Smooth muscle cell of the brain vasculature (primary cell): ENCODE results near the gene ICAM4.
"Not testable (repeated sequence)": the region's sequence is repeated elsewhere in the genome, so short reads cannot be mapped to it uniquely, and the experiment has no call there.

Experiments used
- DNase-seq: peaks from one replicate; pipeline ENCODE4 v3.0.0-alpha.2; 2012; ENCODE audit warnings: low read depth, low spot score

ICAM4 gene, protein sequence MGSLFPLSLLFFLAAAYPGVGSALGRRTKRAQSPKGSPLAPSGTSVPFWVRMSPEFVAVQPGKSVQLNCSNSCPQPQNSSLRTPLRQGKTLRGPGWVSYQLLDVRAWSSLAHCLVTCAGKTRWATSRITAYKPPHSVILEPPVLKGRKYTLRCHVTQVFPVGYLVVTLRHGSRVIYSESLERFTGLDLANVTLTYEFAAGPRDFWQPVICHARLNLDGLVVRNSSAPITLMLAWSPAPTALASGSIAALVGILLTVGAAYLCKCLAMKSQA

DNA sequence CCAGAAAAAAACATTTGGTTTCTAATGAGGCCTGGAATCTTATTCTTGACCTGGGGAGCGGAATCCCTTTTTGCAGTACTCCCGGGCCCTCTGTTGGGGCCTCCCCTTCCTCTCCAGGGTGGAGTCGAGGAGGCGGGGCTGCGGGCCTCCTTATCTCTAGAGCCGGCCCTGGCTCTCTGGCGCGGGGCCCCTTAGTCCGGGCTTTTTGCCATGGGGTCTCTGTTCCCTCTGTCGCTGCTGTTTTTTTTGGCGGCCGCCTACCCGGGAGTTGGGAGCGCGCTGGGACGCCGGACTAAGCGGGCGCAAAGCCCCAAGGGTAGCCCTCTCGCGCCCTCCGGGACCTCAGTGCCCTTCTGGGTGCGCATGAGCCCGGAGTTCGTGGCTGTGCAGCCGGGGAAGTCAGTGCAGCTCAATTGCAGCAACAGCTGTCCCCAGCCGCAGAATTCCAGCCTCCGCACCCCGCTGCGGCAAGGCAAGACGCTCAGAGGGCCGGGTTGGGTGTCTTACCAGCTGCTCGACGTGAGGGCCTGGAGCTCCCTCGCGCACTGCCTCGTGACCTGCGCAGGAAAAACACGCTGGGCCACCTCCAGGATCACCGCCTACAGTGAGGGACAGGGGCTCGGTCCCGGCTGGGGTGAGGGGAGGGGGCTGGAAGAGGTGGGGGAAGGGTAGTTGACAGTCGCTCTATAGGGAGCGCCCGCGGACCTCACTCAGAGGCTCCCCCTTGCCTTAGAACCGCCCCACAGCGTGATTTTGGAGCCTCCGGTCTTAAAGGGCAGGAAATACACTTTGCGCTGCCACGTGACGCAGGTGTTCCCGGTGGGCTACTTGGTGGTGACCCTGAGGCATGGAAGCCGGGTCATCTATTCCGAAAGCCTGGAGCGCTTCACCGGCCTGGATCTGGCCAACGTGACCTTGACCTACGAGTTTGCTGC lies at the start of gene ICAM4:
Gene ICAM4, plus strand, starts transcription at position 153 of the 935 bp plus-strand sequence. Its CDS starts 58 bp downstream, at position 211.
- DNase-seq: no peak

GRCh38 chr19:10237702-10238101 lies 49.1 kb upstream of the ICAM4 start:
- DNase-seq: no peak

DNA sequence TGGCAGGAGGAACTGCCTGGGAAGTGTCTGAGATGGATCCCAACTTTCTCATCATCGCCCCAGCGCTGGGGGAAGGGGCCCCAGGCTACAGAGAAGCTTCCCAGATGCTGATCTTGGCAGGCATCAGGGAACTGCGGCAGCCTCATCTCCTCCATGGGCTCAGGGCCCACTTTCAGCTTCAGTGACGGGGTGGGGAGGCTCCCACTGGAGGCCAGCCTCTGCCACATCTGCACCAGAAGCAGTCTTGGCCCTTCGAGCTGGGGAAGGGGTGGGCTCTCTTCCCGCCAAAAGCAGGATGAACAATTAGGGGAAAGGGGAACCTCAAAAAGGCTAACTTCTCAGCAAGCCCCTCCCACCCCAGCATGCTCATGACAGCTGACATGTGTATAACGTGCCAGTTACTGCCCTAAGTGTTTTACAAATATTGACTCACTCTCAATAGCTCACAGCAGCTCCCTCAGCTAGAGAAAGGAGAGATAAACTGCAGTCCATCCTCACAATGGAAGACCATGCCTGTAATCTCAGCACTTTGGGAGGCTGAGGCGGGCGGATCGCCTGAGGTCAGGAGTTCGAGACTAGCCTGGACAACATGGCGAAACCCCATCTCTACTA lies 48.5 kb upstream of the ICAM4 start:
- no peak for DNase-seq

DNA sequence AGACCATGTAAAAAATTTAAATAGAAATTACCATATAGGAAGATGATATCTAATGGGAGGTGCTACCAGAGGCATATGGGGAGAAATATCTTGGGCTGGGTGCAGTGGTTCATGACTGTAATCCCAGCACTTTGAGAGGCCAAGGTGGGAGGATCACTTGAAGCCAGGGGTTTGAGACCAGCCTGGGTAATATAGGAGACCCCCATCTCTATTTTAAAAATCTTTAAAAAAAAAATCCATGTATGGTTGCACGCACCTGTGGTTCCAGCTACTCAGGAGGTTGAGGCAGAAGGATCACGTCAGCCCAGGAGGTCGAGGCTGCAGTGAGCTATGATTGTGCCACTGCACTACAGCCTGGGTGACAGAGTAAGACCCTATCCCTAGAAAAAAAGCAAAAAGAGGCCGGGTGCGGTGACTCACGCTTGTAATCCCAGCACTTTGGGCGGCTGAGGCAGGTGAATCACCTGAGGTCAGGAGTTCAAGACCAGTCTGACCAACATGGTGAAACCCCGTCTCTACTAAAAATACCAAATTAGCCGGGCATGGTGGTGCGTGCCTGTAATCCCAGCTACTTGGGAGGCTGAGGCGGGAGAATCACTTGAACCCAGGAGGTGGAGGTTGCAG lies 44.8 kb upstream of the ICAM4 start:
- DNase-seq: not testable (repeated sequence)

DNA sequence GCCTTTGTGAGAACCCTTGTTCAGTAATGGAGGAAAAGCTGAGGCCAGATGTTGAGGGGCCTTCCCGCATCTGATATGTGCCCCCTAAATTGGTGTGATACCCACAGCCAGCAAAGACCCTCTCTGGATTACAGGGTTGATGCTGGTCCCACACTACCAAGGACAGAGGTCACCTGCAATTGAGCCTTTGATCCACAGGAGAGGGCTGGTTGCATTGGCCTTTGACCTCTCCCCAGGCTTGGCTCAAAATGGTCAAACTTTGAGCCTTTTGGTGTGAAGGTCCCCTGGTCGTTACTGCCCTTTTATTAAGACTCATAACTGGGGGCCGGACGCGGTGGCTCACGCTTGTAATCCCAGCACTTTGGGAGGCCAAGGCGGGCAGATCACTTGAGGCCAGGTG lies 43.1 kb upstream of the ICAM4 start:
- DNase-seq: no peak

DNA sequence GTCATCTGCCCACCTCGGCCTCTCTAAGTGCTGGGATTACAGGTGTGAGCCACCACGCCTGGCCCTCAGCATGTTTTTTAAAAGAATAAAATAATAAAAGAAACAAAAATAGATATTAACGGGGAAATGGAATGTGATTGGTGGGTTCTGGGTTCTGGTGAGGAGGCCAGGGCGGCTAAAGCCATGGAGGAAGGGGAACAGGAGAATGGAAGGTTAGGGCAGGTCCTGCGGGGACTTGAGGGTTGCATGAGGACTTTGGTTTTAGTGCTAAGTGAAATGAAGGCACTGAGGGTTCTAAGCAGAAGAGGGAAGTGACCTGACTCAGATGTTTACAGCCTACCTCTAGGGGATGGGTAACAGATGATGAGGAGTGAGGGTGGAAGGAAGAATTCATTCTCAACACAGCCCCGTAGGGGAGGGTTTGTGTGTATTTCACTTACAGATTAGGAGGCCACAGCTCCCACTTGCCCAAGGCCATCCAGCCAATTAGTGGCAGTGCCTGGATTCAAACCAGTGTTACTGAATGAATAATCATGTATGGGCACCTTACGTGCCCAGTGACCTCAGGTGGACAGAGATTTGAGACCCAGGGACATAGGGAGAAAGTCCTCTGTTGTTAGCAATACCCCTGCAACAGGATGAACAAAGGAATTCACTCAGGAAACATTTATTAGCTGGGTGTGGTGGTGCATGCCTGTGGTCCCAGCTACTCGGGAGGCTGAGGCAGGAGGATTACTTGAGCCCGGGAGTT lies 41.4 kb upstream of the ICAM4 start:
- no peak for DNase-seq

DNA sequence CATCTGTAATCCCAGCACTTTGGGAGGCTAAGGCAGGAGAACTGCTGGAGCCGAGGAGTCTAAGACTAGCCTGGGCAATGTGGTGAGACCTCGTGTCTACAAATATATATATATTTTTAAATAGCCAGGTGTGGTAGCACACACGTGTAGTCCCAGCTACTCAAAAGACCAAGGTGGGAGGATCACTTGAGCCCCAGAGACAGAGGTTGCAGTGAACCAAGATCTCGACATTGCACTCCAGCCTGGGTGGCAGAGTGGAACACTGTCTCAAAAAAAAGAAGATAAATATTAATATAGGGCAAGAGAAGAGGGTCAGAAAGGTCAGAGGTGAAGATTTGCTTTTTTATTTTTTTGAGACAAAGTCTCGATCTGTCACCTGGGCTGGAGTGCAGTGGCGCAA lies 40.2 kb upstream of the ICAM4 start:
- DNase-seq: no peak

DNA sequence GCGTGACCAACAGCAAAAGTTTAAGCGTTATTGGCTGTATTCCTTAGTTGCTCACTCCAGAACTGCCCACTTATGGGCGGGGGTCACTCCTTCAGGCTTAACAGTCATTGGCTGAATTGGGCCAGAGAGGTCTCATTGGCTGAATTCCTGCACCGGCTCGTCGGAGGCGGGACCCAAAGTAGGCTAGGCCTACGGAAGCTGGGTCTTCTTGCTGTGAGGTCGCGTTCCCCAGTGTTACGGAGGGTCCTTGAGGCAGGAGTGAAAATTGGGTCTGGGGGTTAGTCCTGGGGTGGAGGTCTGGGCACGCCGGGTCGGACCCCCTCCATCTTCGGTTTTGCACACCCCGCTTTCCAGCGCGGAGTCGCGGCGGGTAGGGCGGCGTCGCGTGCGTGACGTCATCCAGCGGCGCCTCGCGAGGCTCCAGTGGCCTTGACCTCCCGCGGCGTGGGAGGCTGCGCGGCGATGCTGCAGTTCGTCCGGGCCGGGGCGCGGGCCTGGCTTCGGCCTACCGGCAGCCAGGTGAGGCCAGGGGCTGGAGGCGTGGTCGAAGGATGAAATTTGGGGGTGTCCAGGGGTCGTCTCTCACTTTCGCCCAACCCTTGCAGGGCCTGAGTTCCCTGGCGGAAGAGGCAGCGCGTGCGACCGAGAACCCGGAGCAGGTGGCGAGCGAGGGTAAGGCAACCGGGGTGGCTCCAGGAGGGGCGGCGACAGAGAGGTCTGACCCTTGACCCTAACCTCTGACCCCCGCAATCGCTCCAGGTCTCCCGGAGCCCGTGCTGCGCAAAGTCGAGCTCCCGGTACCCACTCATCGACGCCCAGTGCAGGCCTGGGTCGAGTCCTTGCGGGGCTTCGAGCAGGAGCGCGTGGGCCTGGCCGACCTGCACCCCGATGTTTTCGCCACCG lies 34.7 kb upstream of the ICAM4 start, which contains the start of gene MRPL4:
Gene MRPL4, plus strand, starts transcription at position 423 of the 903 bp plus-strand sequence. Its CDS starts 40 bp downstream, at position 463.
- DNase-seq: peak; percentile 95

DNA sequence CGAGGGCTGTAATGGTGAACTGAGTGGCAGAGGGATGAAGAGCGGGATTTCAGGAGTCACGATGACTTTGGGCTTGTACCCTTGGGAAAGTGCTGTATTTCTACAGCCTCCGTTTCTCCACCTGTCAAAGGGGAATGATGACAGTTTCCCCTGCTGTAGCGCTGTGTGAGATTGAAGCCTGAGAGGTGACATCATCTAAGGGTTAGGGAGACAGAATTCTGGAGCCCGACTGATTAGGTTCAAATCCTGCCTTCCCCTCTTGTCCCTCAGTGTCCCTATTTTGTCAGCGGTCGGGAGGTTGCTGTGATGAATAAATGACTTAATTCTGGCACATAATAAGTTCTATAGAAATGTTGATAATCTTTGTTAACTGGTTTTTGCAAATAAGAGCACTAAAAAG lies 34.0 kb upstream of the ICAM4 start:
- DNase-seq: no peak

DNA sequence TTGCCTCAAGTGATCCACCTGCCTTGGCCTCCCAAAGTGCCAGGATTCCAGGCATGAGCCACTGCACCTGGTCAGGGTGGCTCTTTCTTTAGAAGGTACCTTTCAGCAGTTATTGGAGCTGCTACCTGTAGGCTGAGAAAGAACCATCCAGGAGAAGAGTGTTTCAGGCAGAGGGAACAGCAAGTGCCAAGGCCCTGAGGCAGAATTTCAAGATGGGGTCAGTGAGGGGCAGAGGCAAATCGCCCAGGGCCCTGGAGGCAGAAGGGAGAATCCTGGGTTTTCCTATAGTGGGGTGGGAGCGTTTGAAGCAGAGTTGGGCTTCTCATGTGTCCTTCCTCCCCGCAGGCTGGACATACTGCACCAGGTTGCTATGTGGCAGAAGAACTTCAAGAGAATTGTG lies 32.5 kb upstream of the ICAM4 start:
- no peak for DNase-seq

DNA sequence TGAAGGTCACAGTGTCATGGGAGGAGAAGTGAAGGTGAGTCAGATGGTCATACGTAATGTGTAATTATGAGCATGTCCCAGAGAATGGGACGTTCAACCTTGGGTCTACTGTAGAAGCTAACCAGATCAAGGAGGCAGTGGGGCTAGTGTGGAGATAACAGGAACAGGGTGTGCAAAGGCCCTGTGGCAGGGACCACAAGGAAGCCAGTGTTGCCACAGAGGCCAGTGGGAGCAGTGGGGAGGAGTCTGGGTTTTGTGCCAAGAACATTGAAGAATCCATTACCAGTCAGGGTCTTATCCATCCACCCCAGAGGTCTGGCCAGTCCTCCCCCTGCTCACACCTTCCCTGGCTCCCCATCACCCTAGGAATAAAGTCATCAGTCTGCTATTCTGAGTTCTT lies 31.4 kb upstream of the ICAM4 start:
- no peak for DNase-seq

DNA sequence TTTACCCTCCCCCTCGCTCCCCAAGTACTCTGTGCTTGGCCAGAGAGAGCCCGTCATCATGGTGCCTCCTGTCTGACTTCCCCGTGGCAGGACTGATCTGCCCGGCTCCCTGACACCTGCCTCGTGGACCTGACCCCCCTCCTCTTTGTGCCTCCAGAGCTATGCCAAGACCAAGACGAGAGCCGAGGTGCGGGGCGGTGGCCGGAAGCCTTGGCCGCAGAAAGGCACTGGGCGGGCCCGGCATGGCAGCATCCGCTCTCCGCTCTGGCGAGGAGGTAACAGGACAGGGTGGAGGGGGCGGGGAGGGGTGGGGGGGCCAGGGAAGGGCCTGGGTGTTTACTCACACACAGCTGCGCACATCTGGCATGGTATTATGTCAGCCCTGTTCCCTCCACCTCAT lies 30.2 kb upstream of the ICAM4 start:
- DNase-seq: no peak

DNA sequence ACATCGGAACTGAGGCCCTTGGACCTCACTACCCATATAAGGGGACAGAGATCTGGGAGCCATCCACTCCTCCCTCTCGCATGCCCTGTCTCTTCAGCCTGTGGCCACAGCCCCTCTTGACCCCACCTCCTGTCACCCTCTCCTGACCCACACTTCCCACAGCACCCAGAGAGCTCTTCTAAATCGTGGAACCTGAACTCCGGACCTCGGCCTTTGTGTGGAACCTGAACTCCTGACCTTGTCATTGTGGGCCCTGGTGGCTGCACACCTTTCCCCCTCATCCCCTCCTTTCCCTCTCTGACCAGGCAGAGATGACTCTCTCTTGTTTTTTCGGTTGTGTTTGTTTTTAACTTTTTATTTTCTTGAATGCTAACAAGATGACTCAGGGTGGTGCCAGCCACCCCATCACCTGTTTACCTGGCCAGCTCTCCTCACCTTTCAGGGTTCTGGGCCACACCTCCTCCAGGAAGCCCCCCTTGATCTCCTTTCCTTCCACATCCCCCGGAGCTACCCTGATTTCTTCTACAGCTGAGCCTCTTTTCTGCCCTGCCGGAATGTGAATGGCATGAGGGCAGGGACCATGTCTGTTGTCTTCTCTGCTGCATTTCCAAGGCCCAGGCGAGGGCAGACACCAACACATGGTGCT lies 29.7 kb upstream of the ICAM4 start:
- no peak for DNase-seq

GRCh38 chr19:10258080-10258710 lies 28.6 kb upstream of the ICAM4 start:
- DNase-seq: no peak

- DNase-seq: no peak
Measured at GRCh38 chr19:10259162-10259905, 27.4 kb upstream of the ICAM4 start.

DNA sequence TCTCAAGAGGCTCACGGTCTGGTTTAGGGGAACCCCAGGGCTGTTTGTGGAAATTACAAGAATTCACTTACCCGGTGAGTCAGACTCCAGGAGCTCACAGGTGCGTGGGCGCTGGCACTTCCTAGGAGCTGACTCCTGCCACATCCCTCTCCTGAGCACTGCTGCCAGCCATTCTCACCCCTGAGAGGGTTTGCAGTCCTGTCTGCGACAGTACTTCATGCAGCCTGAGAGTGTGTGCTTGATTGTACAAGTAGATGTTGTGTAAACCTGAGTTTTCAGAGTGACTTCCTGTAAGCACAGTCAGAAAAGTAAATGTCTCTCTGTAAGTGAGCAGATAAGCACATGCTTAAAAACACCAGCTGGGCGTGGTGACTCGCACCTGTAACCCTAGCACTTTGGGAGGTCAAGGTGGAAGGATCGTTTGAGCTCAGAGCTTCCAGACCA lies 26.6 kb upstream of the ICAM4 start:
- no peak for DNase-seq

GRCh38 chr19:10262771-10263170 lies 24.0 kb upstream of the ICAM4 start:
- no peak for DNase-seq

DNA sequence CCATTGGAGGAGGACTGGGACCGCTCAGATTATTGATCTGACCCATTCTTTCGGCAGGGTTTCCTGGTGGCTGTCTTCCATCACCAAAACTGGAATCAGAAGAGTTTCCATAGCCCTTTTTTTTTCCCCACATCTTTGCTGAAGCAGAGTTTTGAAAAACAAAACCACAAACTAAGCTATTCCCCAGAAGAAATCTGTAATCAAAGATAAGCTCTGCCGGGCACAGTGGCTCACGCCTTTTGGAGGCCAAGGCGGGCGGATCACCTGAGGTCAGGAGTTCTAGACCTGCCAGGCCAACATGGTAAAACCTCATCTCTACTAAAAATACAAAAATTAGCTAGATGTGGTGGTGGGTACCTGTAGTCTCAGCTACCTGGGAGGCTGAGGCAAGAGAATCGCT lies 20.0 kb upstream of the ICAM4 start:
- no peak for DNase-seq
